Measurements from ENCODE around the gene IMP4. TPM values are rescaled to one million over a fixed set of nuclear protein-coding genes. Genes with fewer than 3 reads are reported as not detected.

Gene IMP4
- total and polyA plus RNA-seq, 2 of the 13 experiments (the other 11 are each of a cell fraction or from before 2014, with no cell fraction given): 142 to 158 TPM

DNA sequence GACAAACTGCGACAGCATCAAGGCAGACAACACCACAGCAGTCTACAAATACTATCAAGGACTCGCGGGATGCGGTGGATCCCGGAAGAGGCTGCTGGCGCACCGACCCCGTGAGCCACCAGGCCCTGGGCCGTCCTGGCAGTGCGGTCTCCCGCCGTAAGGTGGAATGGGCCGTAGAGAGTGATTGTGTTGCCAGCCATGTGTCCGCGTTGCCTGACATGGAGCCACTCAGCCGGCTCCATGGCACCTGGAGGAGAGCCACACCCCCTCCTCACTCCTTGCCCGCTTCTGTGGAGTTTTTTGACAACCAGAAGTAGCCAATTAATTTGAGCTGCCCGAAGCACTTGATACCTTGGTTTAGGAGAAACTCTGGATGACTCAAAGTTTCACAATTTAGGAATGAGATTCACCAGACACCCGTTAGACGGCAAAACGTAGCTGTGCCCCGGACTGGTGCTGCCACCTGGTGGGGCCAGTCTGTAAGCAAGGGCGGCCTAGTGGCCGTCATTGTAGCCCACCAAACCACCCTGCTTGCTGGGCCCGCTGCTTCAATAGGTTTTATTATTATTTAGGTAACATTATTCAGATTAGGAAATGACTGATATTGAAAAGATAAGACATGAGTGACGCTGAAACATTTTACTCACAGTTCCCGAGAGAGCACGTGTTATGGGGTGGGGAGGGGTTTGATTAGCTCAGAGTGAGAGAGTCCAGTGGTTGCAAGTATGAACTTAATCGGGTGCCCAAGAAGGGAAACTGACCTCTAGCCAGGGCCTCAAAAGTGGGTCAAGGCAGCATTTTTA lies 10.2 kb upstream of the IMP4 start (continued):
- TF ChIP-seq, protein P1, sequence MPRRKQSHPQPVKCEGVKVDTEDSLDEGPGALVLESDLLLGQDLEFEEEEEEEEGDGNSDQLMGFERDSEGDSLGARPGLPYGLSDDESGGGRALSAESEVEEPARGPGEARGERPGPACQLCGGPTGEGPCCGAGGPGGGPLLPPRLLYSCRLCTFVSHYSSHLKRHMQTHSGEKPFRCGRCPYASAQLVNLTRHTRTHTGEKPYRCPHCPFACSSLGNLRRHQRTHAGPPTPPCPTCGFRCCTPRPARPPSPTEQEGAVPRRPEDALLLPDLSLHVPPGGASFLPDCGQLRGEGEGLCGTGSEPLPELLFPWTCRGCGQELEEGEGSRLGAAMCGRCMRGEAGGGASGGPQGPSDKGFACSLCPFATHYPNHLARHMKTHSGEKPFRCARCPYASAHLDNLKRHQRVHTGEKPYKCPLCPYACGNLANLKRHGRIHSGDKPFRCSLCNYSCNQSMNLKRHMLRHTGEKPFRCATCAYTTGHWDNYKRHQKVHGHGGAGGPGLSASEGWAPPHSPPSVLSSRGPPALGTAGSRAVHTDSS (CRISPR knock-in tag; conservative IDR thresholded peaks at IDR 0.05): no peak
- TF ChIP-seq KAT8 (CRISPR knock-in tag; IDR thresholded peaks at IDR 0.05) (0 out of 2 replicates have a peak, but pooled peaks have one; percentile 37), KDM3A (CRISPR knock-in tag; IDR thresholded peaks at IDR 0.05; ENCODE audit: low read depth) (peak; percentile 96), ATM (IDR thresholded peaks at IDR 0.05; ENCODE audit: borderline replicate concordance) (no peak), ZNF253 (CRISPR knock-in tag; IDR thresholded peaks at IDR 0.05; ENCODE audit: borderline replicate concordance) (no peak), POLR2AphosphoS2 (IDR thresholded peaks at IDR 0.05; ENCODE audit: low read depth, low read length) (no peak), ZBTB3 (CRISPR knock-in tag; IDR thresholded peaks at IDR 0.05; ENCODE audit: borderline replicate concordance, low read depth) (no peak), ETV6 (CRISPR knock-in tag; conservative IDR thresholded peaks at IDR 0.05) (peak; percentile 52; the same call in 1 of the 2 replicates), ZNF670 (CRISPR knock-in tag; IDR thresholded peaks at IDR 0.05; ENCODE audit: borderline replicate concordance) (0 out of 2 replicates have a peak, but pooled peaks have one; percentile 5), GPBP1L1 (CRISPR knock-in tag; IDR thresholded peaks at IDR 0.05) (no peak), MED1 (CRISPR knock-in tag; IDR thresholded peaks at IDR 0.05) (peak; percentile 51; the same call in 1 of the 2 replicates), ARHGAP35 (CRISPR knock-in tag; IDR thresholded peaks at IDR 0.05; ENCODE audit: borderline replicate concordance) (no peak), YEATS2 (CRISPR knock-in tag; IDR thresholded peaks at IDR 0.05; ENCODE audit: borderline replicate concordance) (no peak)
- TF ChIP-seq, protein P2, sequence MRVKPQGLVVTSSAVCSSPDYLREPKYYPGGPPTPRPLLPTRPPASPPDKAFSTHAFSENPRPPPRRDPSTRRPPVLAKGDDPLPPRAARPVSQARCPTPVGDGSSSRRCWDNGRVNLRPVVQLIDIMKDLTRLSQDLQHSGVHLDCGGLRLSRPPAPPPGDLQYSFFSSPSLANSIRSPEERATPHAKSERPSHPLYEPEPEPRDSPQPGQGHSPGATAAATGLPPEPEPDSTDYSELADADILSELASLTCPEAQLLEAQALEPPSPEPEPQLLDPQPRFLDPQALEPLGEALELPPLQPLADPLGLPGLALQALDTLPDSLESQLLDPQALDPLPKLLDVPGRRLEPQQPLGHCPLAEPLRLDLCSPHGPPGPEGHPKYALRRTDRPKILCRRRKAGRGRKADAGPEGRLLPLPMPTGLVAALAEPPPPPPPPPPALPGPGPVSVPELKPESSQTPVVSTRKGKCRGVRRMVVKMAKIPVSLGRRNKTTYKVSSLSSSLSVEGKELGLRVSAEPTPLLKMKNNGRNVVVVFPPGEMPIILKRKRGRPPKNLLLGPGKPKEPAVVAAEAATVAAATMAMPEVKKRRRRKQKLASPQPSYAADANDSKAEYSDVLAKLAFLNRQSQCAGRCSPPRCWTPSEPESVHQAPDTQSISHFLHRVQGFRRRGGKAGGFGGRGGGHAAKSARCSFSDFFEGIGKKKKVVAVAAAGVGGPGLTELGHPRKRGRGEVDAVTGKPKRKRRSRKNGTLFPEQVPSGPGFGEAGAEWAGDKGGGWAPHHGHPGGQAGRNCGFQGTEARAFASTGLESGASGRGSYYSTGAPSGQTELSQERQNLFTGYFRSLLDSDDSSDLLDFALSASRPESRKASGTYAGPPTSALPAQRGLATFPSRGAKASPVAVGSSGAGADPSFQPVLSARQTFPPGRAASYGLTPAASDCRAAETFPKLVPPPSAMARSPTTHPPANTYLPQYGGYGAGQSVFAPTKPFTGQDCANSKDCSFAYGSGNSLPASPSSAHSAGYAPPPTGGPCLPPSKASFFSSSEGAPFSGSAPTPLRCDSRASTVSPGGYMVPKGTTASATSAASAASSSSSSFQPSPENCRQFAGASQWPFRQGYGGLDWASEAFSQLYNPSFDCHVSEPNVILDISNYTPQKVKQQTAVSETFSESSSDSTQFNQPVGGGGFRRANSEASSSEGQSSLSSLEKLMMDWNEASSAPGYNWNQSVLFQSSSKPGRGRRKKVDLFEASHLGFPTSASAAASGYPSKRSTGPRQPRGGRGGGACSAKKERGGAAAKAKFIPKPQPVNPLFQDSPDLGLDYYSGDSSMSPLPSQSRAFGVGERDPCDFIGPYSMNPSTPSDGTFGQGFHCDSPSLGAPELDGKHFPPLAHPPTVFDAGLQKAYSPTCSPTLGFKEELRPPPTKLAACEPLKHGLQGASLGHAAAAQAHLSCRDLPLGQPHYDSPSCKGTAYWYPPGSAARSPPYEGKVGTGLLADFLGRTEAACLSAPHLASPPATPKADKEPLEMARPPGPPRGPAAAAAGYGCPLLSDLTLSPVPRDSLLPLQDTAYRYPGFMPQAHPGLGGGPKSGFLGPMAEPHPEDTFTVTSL (CRISPR knock-in tag; IDR thresholded peaks at IDR 0.05; ENCODE audit: borderline replicate concordance): no peak
- TF ChIP-seq, protein P3, sequence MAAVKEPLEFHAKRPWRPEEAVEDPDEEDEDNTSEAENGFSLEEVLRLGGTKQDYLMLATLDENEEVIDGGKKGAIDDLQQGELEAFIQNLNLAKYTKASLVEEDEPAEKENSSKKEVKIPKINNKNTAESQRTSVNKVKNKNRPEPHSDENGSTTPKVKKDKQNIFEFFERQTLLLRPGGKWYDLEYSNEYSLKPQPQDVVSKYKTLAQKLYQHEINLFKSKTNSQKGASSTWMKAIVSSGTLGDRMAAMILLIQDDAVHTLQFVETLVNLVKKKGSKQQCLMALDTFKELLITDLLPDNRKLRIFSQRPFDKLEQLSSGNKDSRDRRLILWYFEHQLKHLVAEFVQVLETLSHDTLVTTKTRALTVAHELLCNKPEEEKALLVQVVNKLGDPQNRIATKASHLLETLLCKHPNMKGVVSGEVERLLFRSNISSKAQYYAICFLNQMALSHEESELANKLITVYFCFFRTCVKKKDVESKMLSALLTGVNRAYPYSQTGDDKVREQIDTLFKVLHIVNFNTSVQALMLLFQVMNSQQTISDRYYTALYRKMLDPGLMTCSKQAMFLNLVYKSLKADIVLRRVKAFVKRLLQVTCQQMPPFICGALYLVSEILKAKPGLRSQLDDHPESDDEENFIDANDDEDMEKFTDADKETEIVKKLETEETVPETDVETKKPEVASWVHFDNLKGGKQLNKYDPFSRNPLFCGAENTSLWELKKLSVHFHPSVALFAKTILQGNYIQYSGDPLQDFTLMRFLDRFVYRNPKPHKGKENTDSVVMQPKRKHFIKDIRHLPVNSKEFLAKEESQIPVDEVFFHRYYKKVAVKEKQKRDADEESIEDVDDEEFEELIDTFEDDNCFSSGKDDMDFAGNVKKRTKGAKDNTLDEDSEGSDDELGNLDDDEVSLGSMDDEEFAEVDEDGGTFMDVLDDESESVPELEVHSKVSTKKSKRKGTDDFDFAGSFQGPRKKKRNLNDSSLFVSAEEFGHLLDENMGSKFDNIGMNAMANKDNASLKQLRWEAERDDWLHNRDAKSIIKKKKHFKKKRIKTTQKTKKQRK (IDR thresholded peaks at IDR 0.05; ENCODE audit: low read length): no peak
